ENCODE results near the gene MIS18A.
A peak's percentile ranks its signal among the peaks of the same experiment; 100 is the strongest.
"Not testable (repeated sequence)": the region's sequence is repeated elsewhere in the genome, so short reads cannot be mapped to it uniquely, and the experiment has no call there.

MIS18A gene

DNA sequence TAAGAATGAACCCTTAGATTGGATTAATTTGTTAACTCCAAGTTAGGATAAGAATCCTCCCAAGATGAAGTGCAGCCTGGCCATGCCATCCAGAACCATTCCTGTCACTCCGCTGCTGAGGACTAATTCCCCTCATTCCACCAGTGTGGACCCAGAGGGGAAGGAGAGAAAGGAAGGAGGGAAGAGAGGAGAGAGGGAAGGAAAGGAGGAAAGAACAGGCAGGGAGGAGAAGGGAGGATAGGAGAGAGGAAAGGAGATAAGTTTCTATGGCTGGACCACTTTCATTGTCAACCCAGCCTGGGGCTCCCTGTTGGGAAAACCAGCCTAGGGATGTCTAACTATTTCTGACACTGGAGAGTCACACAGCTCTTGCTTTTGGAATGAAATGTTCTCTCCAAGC is 24.5 kb upstream of the MIS18A start:
- DNase-seq, result no peak

DNA sequence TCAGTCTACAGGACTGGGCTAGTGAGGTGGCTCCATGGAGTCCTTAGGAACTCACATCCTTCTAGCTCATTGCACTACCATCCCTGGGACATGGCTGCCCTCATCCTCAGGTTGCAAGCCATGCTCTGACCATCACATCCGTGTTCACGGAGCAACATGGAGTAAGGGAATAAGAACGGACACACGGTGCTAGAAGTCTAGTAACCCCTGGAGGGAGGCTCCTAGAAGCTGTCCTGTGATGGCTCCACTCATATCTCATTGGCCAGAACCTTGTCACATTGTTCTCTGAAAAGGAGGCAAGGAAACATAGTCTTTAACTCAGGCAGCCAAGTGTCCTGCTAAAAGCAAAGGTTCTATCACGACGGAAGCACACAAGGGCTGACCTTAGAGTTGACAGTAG is 23.7 kb upstream of the MIS18A start:
- no peak for DNase-seq

DNA sequence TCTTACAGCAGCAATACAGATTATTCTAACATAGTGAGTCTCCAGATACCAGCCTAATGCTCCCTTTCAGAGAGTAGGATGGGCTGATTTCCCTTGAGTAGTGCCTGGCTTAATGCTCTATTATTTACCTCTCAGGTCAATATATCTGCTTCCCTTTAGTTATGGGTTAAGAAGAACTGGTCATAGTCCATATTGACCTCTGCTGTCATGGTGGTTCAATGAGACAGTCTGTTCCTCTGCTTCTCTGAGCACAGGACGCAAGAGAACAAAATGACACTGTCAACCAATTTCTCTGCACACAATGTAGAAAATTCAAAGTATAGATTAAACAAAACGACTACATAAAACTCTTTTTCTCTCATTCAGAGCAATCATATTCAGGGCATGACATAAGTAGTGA is 22.7 kb upstream of the MIS18A start:
- no peak for DNase-seq

DNA sequence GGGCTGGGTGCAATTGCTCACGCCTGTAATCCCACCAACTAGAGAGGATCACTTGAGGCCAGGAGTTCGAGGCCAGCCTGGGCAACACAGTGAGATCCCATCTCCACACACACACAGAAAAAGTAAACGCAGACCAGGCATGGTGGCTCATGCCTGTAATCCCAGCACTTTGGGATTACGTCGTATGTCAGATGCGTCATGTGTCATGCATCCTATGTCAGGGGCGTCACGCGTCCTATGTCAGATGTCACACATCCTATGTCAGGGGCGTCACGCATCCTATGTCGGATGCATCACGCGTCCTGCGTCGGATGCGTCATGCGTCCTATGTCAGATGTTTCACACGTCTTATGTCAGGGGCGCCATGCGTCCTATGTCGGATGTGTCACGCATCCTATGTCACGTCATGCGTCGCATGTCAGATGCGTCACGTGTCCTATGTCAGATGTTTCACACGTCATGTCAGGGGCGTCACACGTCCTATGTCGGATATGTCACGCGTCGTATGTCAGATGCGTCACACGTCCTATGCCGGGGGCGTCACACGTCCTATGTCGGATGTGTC is 21.4 kb upstream of the MIS18A start:
- DNase-seq, result no peak

DNA sequence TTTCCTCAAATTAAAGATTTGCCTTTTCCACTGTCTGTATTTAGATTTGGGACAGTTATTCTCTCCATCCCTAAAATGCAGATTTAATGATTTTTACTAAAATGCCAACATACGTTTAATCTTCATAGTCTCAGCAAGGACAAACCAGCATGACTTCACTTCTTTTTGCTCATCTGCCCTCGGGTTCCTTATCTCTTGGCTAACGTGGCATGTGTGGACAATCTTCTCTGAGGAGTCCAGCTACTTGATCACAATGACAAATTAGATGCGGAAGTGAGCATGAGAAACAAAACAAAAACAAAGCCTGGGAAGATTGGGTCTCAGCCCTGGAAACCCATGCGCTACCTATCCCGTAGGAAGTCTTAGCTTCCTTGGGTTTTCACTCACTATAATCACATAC is 20.8 kb upstream of the MIS18A start:
- no peak for DNase-seq

DNA sequence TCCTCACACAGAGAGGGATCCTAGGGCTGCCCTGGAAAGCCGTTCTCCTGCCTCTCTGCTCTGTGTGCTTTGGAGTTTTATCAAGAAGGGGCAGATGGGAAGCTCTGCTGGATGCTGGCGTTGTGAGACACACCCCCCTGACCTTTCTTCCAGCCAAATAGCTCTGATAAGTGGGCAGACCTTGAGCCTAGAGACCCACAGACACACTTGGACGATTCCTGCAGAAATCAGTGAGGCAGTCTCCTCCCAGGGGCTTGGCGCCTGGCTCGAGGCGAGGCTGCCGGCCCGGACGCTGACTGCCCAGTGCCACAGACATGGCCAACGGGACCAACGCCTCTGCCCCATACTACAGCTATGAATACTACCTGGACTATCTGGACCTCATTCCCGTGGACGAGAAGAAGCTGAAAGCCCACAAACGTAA is 19.8 kb upstream of the MIS18A start, which contains the start of gene MRAP:
Gene MRAP, plus strand, starts transcription at position 198 of the 424 bp plus-strand sequence. Its CDS starts 117 bp downstream, at position 315.
- no peak for DNase-seq

DNA sequence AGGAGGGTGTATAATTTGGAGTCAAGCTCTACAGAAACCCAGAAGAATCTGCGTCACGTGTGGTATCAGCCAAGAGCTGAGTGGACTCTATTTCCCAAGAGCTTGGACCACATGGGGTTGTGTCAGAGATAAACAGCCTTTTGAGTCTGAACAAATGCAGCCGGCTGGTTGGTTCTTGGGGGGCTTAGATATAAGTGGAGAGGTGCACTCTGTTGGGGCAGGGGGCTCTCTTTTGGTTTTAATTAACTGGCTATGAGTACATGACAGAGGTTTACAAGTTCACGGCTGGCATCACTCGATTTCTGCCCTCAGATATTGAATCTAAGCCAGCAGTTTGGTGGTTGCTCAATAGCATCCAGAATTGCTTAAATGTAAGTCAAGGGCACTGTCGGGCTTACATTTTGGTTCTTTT is 19.3 kb upstream of the MIS18A start:
- DNase-seq, result no peak

DNA sequence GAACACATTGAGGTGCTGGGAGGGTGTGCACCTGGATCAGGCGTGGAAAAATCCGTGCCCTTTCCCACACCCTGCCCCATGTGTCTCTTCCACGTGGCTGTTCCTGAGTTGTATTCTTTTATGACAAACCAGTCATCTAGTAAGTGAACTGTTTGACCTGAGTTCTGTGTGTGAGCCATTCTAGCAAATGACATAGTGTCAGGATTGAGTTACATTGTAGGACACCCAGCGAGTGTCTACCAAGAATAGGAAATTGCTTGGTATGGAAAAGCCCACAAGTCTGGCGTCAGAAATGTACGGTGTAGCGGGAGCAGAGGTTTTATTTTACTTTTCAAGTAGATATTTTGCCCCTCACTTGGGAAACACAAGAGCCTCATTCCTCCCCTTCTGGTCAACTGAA is 18.6 kb upstream of the MIS18A start:
- DNase-seq, result no peak

DNA sequence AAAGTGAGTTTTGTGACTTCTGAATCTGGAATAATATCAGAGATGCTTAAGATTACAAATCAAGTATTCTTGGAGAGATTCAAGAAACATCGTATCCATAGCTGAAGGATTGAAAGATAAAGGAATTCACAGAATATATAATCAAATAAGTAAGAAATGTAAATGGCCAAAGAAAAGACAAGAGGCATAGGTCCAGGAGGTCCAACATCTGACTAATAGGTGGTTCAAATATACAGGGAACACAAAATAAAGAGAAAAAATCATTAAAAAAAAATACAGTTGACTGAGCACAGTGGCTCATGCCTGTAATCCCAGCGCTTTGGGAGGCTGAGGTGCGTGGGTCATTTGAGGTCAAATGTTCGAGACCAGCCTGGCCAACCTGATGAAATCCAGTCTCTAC is 6.6 kb upstream of the MIS18A start:
- DNase-seq, result no peak

DNA sequence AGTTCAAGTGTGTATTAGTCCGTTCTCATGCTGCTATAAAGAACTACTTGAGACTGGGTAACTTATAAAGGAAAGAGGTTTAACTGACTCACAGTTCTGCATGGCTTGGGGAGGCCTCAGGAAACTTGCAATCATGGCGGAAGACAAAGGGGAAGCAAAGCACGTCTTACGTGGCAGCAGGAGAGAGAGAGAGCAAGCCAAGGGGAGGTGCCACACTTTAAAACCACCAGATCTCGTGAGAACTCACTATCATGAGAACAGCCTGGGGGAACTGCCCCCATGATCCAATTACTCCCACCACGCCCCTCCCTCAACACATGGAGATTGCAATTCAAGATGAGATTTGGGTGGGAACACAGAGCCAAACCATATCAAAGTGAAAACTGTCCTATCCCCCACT is 4.1 kb upstream of the MIS18A start:
- DNase-seq, result no peak

DNA sequence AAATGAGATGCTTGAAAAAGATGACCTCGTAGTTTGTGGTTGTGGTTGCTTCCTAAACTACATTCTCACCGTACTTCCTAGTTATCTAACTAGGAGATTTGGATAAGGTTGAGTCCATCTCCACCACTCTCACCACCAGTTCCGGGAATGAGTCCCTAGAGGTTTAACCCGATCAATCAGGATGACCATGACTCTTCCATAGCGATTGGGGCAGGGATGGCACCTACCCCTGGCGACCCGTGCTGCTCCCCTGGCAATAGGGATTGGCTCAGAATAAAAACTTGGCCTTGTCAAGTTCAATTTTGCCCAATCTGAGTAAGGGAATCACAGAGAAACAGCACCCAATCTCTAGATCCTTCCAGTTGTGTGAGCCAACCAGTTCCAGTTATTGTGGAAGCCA is 2.7 kb upstream of the MIS18A start:
- peak; percentile 21 for DNase-seq

DNA sequence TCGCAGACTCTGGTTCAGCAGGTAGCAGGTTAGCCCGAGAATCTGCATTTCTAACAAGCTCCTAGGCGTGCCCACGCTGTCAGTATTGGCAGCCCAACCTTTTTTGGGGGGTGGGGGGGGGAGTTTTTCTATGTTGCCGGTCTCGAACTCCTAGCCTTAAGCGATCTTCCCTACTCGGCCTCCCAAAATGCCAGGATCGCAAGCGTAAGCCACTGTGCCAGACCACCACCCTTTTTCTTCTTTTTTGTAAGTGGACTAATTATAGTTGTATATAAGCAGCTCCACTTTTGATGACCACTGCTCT is 480 bp upstream of the MIS18A start:
- DNase-seq, result no peak

DNA sequence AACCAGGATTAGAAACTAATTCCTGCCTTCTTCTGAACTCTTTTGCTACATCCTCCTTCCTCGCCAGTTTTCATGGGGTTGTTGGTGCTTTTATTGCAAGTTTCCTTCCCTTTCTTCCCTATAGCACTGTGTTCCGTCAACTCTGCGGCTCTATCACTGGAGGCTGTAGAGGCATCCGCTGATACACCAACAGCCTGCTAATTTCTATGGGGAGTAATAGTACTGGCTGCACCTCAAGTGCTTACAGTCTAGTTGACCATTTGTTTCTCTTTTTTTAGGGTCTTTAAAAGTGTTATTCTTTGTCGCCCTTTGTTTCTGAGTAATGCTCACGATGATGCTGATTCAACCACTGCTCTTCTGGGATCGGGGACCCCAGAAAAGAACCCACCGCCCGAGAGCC is 746 bp downstream of the MIS18A start:
- peak; percentile 32 for DNase-seq

DNA sequence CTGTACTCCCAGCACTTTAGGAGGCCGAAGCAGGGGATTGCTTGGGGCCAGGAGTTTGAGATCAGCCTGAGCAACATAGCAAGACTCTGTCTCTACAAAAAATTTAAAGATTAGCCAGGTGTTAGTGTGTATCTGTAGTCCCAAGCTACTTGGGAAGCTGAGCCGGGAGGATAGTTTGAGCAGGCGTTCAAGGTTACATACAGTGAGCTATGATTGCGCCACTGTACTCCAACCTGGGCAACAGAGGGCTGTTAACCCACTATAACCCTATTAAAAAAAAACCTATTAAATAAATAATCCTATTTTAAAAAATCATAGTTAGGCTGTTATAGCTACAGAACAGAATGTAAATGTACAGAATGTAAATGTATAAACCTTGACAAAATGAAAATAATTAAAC is 2.2 kb downstream of the MIS18A start:
- DNase-seq, result no peak

DNA sequence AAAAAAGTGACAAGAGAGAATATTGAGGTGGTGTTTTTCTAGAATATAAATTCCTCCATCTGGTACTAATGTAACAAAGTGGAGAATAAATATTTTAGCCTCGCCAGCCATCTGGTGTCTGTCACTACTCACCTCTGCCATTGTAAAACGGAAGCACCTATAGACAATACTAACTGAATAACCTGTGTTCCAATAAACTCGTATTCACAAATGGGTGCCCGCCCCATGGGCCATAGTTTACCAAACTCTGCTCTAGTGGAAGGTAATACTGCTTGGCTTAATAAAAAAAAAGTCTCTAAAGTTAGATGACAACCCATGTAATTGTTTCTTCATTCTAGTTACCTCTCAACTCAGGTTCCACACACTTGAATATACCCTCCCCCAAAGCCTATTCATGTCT is 8.1 kb downstream of the MIS18A start:
- DNase-seq, result no peak

DNA sequence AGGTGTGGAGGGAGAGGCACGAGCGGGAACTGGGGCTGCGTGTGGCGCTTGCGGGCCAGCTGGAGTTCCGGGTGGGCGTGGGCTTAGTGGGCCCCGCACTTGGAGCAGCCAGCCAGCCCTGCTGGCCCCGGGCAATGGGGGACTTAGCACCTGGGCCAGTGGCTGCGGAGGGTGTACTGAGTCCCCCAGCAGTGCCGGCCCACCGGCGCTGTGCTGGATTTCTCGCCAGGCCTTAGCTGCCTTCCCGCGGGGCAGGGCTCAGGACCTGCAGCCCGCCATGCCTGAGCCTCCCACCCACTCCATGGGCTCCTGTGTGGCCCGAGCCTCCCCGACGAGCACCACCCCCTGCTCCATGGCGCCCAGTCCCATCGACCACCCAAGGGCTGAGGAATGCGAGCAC is 13.5 kb downstream of the MIS18A start:
- DNase-seq, result not testable (repeated sequence)

DNA sequence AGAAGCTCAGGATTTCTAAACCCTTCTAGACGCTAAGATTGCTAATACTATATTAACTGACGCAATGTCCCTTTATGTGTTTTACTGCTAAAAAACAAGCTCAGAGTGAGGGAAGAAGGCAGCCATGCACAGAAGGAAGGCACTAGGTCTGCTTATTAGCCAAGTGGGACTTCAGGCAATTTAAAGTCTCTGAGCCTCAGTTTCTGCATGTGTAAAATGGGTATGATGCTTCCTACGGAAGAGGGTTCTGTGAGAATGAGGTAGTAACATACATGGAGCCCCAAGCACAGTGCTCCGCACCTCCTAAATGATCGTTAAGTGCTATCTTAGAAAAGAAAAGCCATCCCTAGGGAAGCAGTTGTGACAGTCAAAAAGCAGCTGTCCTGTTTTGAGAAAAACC is 16.9 kb downstream of the MIS18A start:
- DNase-seq, result no peak

DNA sequence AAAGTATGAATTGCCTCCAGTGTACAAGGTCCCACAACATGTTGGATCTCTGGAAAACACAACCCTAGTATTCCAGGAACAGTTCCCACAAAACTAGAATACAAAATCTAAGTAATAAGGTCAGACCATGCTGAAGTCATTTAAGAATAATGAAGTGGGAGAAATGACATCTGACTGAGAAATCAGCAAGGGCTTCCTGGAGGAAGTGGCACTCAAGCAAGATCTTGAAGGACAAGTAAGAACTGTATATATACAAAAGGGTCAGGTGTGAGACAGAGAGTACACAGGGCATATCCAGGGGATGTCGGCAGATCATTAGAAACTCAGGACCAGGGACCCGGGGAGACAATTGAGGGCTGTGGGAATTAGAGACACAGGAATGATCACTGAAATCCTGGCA is 18.7 kb downstream of the MIS18A start:
- no peak for DNase-seq

DNA sequence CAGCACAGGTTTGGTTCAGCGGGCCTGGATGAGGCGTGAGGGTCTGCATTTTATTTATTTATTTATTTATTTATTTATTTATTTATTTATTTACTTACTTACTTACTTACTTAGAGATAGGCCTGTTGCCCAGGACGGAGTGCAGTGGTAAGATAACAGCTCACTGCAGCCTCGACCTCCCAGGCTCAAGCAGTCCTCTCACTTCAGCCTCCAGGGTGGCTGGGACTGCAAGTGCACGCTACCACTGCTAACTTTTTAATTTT is 20.1 kb downstream of the MIS18A start:
- not testable (repeated sequence) for DNase-seq

DNA sequence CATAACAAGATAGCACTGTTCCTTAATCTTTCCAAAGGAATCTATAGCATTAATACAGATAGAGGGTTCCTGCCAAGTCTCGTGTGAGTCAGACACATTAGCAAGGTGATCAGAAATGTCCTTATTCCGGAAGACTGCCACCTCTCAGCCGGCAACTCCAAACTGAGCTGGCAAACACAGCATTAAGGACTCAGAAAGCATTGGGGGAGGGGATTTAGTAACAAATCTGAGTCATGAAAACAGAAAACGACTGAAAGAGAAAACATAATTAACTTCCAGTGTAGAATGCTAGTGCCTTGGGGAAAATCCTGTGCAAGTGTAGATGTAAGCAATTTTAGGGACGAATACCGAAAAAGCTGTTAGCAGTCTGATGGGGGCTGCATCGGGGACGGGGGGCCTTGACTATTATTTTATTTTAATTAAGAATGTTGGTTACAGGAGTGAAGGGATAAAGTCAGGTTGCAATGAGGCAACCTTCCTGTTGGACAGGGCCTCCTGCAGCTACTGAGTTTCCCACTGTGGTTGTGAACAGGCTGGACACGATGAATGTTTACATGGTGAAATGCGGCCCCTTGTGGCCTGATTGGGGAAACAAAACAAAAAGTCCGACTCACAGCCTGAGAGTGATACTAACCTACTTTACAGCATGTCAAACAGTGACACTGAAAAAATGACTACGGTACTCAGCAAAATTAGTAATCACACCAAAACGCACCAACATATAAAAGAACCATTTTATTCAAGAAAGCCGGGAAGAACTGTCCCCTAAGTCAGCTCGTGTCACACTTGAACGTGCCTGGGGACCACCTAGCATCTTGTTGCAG is 20.7 kb downstream of the MIS18A start:
- peak; percentile 75 for DNase-seq

DNA sequence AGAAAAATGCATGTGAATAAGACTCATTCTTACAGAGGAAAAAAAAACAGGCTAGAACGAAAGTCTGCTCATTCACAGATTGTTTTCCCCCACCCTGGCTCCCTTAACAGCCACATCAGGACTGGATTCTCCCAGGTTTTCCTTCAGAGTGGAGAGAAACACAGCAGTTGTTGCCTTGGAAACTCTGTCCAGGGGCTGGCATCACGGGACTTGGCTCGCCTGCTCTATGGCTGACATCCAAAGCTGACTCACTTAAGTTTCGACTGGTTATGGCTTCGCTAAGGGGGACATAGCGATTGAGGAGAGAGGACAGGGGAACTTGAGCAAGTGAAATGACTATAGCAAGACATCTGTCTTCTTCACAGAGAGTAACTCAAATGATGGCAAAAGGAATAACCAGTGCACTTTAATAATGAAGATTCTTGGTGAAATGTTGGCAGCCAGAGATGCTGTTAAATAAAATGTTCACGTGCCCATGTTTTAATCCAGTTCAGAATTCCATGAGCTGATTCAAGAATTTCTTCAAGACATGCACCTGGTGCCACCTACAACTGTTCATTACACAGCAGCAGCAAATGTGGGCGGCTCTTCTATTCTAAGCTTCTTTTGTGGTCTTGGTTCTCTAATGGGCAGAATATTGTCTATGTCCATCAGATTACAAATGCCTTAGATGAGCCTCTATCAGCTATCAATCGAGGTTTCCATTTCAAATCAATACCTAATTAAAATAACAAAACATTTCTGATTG is 21.8 kb downstream of the MIS18A start:
- peak; percentile 69 for DNase-seq

DNA sequence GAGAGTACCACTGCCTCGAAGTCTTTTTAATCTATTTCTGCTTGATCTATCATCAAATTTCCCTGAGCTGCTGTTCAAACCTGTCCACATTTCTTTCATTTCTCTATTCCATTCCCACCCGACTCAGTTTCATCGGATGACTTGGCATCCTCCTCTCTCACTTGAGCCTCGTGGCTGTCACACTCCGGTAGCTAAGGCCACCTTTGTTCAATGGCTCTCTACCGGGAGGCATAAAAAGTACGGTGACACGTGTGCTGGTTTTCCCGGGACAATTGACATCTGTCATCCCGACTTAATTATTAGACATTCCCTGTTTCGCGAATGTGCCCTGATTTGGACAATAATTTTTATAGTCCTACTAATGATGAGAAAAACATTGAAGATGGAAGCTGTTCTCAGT is 22.6 kb downstream of the MIS18A start:
- DNase-seq, result no peak

DNA sequence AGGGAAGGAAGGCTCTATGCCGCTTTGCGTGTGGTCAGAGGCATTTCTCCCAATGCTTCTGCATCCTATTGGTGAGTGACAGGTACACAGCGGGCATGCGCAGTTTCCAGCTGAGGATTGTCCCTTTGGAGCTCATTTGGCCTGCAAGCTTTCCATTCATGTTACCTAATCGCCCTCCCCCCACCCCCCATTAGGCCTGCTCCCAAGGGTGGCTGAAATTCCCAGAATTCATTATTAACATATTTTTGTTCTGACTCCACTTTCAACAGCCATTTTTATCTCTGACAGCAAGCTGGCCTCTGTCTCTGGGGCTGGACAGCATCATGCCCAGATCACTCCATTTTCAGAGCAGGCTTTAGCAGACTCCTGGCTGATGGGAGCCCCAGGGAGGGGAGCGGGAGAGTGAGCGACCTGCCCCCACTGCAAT is 25.6 kb downstream of the MIS18A start:
- peak; percentile 50 for DNase-seq

DNA sequence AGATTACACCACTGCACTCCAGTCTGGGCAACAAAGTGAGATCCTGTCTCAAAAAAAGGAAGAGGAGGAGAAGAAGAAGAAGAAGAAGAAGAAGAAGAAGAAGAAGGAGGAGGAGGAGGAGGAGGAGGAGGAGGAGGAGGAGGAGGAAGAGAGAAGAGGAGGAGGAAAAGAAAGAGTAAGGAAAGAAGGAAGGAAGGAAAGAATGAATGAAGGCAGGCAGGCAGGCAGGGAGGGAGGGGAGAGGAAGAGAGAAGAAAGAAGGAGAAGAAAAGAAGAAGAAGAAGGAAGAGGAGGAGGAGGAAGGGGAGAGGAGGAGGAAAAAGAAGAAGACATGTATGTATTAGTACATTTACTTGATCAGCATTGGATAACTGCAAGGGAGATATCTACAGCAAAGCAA is 26.7 kb downstream of the MIS18A start:
- no peak for DNase-seq

All from EL (cell line).